Stimulated activated CD8-positive, alpha-beta memory T cell treated with anti-CD3 and anti-CD28 coated beads, Interleukin-7, amount 100 ng/mL, for 48 hours (primary cell): ENCODE results near the gene MARCHF4.
A peak's percentile ranks its signal among the peaks of the same experiment; 100 is the strongest.

Source experiments
- DNase-seq, 2 donors: peaks; one replicate each; pipeline ENCODE4 v3.0.0-alpha.2; 2020; ENCODE audit warnings: low read depth in 1 of 2; ENCODE audit errors: extremely low read depth in 1 of 2

MARCHF4 gene, protein sequence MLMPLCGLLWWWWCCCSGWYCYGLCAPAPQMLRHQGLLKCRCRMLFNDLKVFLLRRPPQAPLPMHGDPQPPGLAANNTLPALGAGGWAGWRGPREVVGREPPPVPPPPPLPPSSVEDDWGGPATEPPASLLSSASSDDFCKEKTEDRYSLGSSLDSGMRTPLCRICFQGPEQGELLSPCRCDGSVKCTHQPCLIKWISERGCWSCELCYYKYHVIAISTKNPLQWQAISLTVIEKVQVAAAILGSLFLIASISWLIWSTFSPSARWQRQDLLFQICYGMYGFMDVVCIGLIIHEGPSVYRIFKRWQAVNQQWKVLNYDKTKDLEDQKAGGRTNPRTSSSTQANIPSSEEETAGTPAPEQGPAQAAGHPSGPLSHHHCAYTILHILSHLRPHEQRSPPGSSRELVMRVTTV

GRCh38 chr2:216371721-216372702 is at the start of gene MARCHF4:
MARCHF4 (minus strand) TSS chr2:216372483; CDS start chr2:216370260, 2,223 bp downstream.
- peak in 1 of 2 donors; percentile 24 for DNase-seq

- DNase-seq = no peak
Observed at GRCh38 chr2:216420367-216421101, 48.3 kb upstream of the MARCHF4 start.

GRCh38 chr2:216418981-216419380 is 46.7 kb upstream of the MARCHF4 start:
- no peak for DNase-seq

DNA sequence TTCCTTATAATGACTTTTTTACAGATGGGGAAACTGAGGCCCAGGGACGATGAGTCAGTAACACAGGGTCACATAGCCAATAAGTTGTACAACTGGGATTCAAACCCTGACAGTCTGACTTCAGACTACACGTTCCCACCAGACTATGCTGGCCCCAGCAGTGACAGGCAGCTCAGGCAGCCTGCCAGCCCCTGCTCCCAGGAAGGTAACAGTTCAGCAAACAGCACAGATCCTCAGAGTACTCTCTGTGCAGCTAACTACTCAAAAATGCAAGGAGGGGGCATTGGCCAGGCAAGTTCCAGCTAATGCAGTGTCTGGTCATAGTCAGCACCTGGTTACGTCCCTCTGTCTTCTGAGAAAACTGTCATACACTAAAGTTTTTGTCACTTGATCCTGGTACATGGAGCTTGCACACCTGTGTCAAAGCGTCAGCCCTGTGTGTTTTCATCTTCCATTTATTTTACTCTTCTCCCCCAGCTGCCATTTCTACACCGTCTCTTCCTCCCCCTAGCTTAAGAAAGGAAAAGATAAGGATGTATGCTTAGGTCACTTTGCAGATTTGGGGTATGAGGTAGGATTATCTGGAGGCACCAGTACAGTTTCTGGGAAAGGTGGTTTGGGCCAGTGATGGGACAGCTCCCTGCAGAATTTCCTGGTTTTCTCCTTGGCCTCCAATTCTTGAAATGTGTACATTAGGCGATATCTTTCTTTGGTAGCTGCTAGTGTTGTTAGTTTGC is 44.5 kb upstream of the MARCHF4 start:
- no peak for DNase-seq

- DNase-seq = no peak
Observed at GRCh38 chr2:216415541-216415940, 43.3 kb upstream of the MARCHF4 start.

GRCh38 chr2:216414772-216415319 is 42.6 kb upstream of the MARCHF4 start:
- no peak for DNase-seq

DNA sequence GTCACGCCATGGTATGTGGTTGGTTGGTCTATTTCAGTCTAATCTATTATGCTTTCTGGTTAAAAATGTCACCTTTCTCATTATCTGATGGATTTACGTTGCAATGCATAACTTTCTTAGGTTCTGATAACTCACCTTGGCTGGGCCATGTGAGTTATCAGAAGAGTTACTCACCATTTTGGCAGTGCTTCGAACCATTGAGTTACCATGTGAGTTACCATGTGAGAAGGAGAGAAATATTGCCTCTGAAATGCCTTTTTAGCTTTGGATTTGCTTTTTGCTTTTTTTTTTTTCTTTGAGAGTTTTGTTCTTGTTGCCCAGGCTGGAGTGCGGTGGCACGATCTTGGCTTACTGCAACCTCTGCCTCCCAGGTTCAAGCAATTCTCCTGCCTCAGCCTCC is 41.6 kb upstream of the MARCHF4 start:
- no peak for DNase-seq

- DNase-seq = peak; percentile 91 to 98
Observed at GRCh38 chr2:216412022-216412999, 40.0 kb upstream of the MARCHF4 start, which contains the start of gene SMARCAL1. SMARCAL1 (plus strand) TSS chr2:216412484; CDS start chr2:216414705, 2,221 bp downstream.

- no peak for DNase-seq
Observed at GRCh38 chr2:216410550-216410949, 38.3 kb upstream of the MARCHF4 start.

DNA sequence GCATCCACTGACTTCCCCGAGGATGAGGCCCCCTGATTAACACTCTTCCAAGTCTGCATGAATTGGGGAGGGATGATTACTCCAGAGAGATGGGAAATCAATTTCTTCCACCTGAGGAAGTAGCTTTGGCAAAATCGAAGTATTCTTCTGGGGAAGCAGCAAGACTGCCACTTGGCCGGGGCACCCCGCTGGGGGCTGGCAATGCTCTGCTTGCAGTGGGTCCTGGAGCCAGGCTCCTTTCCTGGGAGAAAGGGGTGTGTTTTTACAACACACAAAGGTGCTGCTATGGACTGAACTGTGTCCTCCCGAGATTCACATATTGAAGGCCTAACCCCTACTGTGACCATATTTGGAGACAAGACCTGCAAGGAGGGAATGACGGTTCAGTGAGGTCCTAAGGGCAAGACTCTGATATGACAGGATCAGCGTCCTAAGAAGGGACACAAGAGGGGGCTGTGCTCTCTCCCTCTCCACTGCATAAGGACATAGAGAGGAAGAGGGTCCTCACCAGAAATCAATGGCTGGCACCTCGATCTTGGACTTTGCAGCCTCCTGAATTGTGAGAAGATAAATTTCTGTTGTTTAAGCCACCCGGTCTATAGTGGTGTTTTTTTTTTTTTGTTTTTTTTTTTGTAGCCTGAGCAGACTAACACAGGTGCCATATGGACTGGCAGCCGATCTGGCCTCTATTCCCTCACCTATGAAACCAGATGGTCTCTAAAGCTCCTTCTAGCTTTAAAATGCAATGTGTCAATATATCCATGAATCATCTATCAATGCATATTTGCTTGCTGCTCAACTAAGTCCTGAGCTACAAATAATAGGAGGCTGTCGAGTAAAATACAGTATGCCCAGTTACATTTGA is 36.4 kb upstream of the MARCHF4 start:
- DNase-seq = no peak

DNA sequence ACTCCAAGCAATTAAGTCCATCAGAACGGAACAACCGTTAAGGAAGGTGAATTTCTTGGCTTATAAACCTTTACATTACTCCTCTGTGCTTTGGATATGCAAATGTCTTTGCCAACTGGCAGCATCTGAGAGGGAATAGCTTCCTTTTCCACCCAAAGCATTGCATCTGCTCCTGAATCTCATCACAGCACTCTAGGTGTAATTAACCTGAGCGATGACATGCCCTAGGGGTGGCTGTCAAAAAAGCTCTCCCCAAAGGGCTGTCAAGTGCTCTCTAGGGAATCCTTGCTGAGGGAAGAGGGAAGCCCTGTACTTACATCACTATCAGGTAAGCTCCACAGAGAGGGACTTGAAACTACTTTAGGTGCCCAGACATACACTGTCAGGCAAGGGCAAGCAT is 34.5 kb upstream of the MARCHF4 start:
- no peak for DNase-seq

- no peak for DNase-seq
Observed at GRCh38 chr2:216405588-216405987, 33.3 kb upstream of the MARCHF4 start.

DNA sequence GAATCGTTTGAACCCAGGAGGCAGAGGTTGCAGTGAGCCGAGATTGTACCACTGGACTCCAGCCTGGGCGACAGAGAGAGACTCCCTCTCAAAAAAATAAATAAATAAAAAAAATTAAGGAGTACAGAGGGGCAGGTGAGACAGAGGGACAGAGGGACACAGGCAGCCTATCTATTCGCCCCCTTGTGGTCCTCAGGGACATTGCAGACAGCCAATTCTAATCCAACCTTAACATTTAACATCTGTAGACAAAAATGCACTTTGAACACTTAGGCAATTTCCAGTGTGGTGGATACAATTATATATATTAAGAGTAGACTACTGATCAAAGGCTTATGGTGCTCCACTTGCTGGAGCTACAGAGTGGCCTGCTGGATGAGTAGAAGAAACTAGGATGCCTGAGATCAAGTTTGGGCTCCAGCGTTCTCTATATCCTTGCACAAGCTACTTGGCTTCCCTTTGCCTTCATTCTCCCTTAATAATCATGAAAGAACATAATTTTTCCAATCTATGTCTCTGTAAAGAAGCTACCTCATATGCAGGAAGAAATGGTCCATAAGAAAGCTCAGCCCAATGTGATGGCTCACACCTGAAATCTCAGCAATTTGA is 31.8 kb upstream of the MARCHF4 start:
- DNase-seq = no peak

DNA sequence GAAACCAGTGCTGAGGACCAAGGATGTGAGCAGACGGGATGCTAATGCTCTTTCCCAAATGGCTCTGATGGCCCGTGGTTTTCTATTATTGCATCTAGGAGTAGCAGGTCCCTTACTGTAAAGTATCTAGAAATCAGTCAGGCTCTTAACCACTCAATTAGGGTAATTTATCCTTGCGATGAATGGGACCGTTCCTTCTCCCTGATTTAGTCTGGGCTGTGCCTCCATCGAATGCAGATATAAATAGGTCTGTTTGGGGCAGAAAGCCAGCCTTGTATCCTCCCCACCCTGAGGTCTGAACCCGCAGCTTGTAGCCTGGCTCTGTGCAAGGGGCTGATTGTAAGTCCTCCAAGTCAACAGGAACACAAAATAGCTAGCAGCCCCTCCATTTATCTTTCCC is 30.5 kb upstream of the MARCHF4 start:
- DNase-seq = no peak

- no peak for DNase-seq
Observed at GRCh38 chr2:216399621-216400020, 27.3 kb upstream of the MARCHF4 start.

DNA sequence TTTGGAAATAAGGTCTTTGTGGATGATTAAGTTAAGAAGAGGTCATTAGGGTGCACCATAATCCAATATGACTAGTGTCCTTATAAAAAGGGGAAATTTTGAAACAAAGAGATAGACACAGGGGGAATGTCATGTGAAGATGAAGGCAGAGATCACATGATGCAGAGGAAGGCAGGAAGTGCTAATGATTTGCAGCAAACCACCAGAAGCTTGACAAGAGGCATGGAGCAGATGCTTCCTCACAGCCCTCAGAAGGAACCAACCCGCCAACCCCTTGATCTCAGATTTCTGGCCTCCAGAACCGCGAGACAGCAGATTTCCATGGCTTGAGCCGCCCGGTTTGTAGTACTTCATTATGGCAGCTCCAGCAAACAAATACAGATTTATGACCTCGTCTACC is 22.6 kb upstream of the MARCHF4 start:
- no peak for DNase-seq
